ENCODE measurements around the gene CDH26. TPM values are rescaled to one million over a fixed set of nuclear protein-coding genes. Genes with fewer than 3 reads are reported as not detected.

CDH26 gene
- total RNA-seq (2014; rRNA removed; shearing (Covaris generic)), result not detected in 2 replicates

DNA sequence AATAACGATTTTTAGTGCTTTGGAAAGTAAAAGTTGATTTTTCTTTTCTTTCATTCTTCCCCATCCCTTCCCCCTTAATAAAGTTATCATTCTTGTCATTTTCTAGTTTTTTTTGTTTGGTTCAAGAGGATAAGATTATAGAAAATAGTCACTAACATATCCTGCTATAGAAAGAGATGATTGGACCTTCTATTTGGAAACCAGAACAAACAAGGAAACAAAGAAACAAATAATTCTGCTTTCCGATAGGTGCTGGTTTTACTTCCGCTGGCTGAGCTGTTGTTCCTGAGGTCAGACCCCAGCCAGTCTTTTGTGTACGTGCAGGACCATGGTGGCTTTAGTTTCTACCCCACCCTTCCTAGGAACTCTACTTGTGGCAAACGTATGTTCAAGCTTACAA is at the start of gene CDH26:
TSS of gene CDH26 (plus strand) at position 301 of the 400 bp plus-strand sequence. CDS start 304 bp downstream, outside the sequence.
- DNase-seq (ENCODE audit: low read depth), result no peak

DNA sequence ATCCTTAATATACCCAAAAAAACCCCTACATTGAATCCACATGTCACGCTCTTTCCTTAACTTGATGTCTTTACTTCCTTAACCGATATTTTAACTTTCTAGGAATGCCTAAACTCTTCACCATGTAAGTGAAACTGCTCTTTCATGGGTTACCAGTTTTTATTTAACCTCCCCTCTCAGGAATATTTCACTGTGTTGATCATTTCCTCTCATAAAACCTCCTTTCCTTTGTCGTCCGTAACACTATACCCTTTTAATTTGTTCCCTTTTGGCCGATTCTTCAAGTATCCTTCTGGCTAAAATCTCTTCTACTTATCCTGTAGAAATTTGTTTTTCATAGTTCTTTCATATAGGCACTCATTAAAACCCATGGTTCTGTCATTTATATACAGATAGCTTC is 49.4 kb upstream of the CDH26 start:
- DNase-seq (ENCODE audit: low read depth), result no peak

GRCh38 chr20:59911041-59911440 is 47.2 kb upstream of the CDH26 start:
- DNase-seq (ENCODE audit: low read depth), result no peak

GRCh38 chr20:59912609-59913008 is 45.6 kb upstream of the CDH26 start:
- no peak for DNase-seq (ENCODE audit: low read depth)

DNA sequence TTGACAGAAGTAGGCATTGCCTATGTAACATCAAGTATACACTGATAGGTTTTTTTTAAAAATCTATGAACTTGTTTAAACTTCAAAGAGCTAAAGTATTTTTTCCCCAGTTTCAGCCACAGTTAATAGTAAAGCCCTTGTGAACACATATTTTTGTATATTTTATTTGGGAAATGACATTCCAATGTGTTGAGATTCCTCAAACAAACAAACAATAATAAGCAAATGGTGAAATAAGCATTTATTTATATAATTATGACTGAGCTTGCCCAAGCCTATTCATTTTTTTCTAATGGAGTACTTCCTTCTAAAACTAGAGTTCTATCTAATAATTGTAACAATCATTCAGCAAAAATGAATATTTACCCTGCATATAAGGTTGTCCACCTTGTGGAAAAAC is 37.3 kb upstream of the CDH26 start:
- no peak for DNase-seq (ENCODE audit: low read depth)

GRCh38 chr20:59923514-59923913 is 34.7 kb upstream of the CDH26 start:
- no peak for DNase-seq (ENCODE audit: low read depth)

- DNase-seq (ENCODE audit: low read depth), result no peak
Measured at GRCh38 chr20:59925359-59925758, 32.9 kb upstream of the CDH26 start.

- DNase-seq (ENCODE audit: low read depth), result no peak
Measured at GRCh38 chr20:59925899-59926298, 32.3 kb upstream of the CDH26 start.

GRCh38 chr20:59931511-59932312 is 26.5 kb upstream of the CDH26 start:
- no peak for DNase-seq (ENCODE audit: low read depth)

GRCh38 chr20:59932616-59933295 is 25.5 kb upstream of the CDH26 start:
- DNase-seq (ENCODE audit: low read depth), result no peak

DNA sequence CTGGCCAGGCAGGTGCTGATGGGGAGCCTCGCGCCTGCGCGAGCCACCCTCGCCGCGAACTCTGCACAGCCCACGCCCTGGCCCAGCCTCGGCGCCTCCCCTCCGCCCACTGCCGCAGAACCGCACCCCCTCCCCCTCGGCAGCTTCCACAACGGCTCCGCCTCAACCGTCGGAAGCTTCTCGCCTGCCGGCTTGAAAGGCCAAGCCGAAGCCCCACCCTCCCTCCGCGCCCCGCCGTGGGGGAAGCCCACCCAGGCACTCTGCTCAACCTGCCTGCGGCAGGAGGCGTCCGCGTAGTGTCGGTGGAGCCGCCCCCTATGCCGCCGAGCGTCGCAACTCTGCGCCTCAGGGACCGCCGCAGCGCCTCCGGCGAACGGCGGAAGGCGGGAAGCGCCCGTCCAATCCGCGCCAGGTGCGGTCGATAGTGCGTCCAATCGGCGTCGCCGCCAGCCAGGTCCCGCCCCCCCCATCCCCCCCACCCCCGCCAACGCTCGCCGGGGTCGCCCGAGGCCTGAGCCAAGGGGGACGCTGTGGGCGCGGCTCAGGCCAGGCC is 24.9 kb upstream of the CDH26 start, which contains the start of gene SYCP2:
TSS of gene SYCP2 (minus strand) at position 342 of the 553 bp plus-strand sequence. CDS start 11,224 bp downstream, outside the sequence.
- DNase-seq (ENCODE audit: low read depth), result peak; percentile 70

- DNase-seq (ENCODE audit: low read depth), result peak; percentile 81
Measured at GRCh38 chr20:59933849-59934585, 24.2 kb upstream of the CDH26 start.

GRCh38 chr20:59935457-59936185 is 22.6 kb upstream of the CDH26 start:
- no peak for DNase-seq (ENCODE audit: low read depth)

DNA sequence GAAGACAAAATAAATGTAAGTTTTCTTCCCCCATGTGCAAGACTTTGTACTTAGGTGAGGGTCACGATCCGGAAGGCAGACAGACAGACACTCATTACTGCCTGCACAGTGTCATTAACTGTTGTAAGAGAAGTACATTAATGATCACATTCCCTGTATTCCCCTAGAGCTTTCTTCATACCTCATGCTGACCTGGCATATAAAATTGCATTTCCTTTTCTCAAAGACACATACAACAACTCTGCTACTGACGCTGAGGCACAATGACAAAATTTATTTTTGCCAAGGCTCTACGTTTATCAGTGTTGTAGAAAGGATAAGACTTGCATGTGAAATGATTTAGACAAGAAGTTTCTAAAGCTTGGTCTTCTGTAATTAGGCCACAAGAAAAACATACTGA is 21.8 kb upstream of the CDH26 start:
- DNase-seq (ENCODE audit: low read depth), result no peak

- no peak for DNase-seq (ENCODE audit: low read depth)
Measured at GRCh38 chr20:59937150-59937549, 21.1 kb upstream of the CDH26 start.

GRCh38 chr20:59938221-59938620 is 20.0 kb upstream of the CDH26 start:
- peak; percentile 67 for DNase-seq (ENCODE audit: low read depth)

- DNase-seq (ENCODE audit: low read depth), result peak; percentile 51
Measured at GRCh38 chr20:59938696-59939051, 19.5 kb upstream of the CDH26 start.

GRCh38 chr20:59939052-59939878 is 19.0 kb upstream of the CDH26 start:
- DNase-seq (ENCODE audit: low read depth), result no peak

- DNase-seq (ENCODE audit: low read depth), result no peak
Measured at GRCh38 chr20:59939879-59940128, 18.4 kb upstream of the CDH26 start.

DNA sequence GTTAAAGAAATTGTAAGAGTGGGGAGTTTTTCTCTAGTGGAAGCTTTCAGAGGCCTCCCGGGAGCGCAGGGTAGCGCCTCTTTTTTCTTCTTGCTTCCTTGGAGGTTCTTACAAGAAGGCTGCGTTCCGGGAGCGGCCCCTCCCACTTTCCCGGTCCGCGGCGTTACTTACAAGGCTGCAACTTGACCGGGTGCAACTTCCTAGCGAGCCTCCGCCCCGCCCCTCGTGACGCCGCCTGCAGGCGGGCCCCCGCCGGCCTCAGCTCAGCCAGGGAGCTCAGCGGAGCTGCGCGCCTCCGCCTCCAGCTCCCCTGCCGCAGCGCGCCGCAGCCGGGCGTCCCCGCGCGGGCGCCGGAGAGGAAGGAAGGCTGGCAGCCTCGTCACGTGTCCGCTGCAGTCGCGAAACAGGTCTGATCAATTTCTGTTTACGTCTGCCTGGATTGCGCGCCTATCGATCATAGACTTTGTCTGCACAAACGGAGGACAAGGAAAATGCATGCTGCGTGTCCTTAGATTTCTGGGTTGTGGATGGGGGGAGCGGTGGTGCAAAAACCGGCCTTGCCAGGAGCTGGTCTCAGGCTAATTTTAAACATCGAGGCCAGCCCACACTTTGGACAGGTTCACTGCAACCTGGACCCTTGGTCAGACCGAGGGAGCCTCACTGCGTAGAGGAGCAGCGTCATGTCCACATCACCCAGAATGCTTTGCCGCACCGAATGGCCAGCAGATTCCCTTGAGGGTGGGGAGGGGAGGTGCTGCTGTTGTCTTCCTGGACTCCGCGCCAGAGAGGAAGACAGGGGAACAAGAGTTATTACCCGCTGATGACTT is 17.9 kb upstream of the CDH26 start, which contains the start of the genes FAM217B and PPP1R3D:
TSS of gene FAM217B (plus strand) at position 261 of the 827 bp plus-strand sequence. CDS start 3,555 bp downstream, outside the sequence.
TSS of gene PPP1R3D (minus strand) at position 177 of the 827 bp plus-strand sequence. CDS start 374 bp downstream, outside the sequence.
- peak; percentile 98 for DNase-seq (ENCODE audit: low read depth)

Measured in RPMI7951 (cell line).